HG02973 (cell line): ENCODE measurements around the gene FBXL2.
"Not testable (repeated sequence)": the region's sequence is repeated elsewhere in the genome, so short reads cannot be mapped to it uniquely, and the experiment has no call there.

Experiments used
- ATAC-seq: cut with Tn5 transposase; IDR thresholded peaks from one replicate; pipeline ENCODE4 v1.9.1; 2021; ENCODE audit warnings: moderate library complexity; ENCODE audit not compliant: unreplicated experiment

Gene FBXL2

DNA sequence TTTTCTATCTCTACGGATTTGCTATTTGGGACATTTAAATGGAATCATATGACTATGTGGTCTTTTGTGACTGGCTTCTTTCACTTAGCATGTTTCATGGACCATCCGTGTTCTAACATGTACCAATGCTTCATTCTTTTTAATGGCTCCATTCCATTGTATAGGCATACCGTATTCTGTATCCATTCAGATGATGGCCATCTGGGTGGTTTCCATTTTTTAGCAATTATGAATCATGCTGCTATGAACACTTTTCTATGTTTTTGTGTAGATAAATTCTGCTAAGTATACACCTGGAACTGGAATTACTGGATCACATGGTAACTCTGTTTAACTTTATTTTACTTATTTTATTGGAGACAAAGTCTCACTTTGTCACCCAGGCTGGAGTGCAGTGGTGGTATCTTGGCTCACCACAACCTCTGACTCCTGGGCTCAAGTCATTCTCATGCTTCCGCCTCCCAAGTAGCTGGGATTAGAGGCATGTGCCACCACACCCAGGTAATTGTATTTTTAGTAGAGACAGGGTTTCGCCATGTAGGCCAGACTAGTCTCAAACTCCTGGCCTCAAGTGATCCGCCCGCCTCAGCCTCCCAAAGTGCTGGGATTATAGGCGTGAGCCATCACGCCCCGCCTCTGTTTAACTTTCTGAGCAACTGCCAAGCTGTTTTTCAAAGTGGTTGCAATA, 149.5 kb downstream of the FBXL2 start:
- no peak for ATAC-seq

GRCh38 chr3:33428734-33429133, 151.5 kb downstream of the FBXL2 start:
- no peak for ATAC-seq

- ATAC-seq, result not testable (repeated sequence)
These were observed 152.1 kb downstream of the FBXL2 start for GRCh38 chr3:33429306-33429705.

DNA sequence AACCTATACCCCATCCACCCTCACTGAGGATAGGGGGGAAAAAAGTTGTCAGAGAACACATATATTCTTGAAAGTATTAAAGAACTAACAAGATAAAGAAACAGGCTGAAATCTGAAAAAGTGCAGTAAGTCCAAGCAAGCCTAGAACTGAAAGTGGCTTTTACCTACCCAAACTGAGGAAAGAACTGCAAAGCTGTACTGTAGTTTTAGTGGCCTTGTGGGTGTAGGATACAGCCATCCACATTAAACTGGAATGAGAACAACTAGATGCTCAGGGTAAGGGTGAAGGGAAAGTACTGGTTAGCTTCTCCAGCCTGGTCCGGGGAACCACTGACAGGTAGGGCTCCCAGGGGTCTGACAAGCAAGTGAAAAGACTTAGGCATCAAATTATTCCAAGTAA, 152.8 kb downstream of the FBXL2 start:
- ATAC-seq, result no peak

GRCh38 chr3:33430571-33430970, 153.3 kb downstream of the FBXL2 start:
- ATAC-seq, result no peak

DNA sequence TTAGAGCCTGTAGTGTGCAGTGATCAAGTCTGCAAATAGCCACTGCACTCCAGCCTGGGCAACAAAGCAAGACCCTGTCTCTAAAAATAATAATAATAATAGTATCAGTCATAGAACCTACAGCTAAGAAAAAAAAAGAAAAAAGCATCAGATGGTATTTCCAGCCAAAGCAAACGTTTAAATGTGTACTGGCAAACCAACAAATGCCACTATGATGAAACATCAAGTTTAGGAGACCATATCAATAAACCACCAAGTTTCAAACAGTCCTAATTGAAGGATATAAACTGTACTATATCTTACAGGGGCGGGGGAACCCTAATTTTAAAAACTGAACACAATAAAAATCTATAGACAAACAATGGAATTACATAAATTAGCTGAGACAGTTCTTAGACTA, 156.6 kb downstream of the FBXL2 start:
- ATAC-seq, result no peak
